Measurements from ENCODE around the gene PARP8. TPM values are rescaled to one million over a fixed set of nuclear protein-coding genes. Genes with fewer than 3 reads are reported as not detected.

Gene PARP8
- total RNA-seq, 3 donors from 2014 or later (not counting 1 experiment from before 2014, with no cell fraction given) = 359 to 395 (median 372) TPM

- Histone ChIP-seq H3K36me3 (ENCODE audit: control insufficient read depth, insufficient read depth, low read length) (no peaks in the 10 kb centered on the region), H3K4me1 (ENCODE audit: control insufficient read depth, insufficient read depth, low read length) (peaks cover 16% of the 10 kb centered on the region), H3K27ac (ENCODE audit: low read length) (peak overlapping the region; percentile 0), H3K4me3 (ENCODE audit: low read length) (no peak overlapping the region), H3K27me3 (ENCODE audit: control insufficient read depth, insufficient read depth, low read length) (no peaks in the 10 kb centered on the region), H3K9me3 (ENCODE audit: control insufficient read depth, insufficient read depth, low read length) (no peaks in the 10 kb centered on the region)
- peak in 2 of 3 donors; percentile 58 to 78 for ATAC-seq
- 58% methylated on average over 5 of the region's 5 CpGs for WGBS (ENCODE audit: insufficient coverage)
- H3K36me3 Mint-ChIP-seq = no peaks in the 10 kb centered on the region
- peaks cover 71 to 72% of the 10 kb centered on the region in 2 donors for H3K4me1 Mint-ChIP-seq
- TF ChIP-seq CTCF (IDR thresholded peaks at IDR 0.05) = no peak
- DNase-seq = peak in 1 of 2 donors; percentile 39
- H3K27ac Mint-ChIP-seq = peak overlapping the region; percentile 81 to 82
- no peaks in the 10 kb centered on the region for H3K9me3 Mint-ChIP-seq
- intact Hi-C loops (cut with micrococcal nuclease) = loop anchor here (2.0 kb wide), 1 partner anchor 16 kb away; no protein-coding TSS in a partner anchor
- H3K27me3 Mint-ChIP-seq (ENCODE audit: low read depth in 2 of 2) = no peaks in the 10 kb centered on the region
- H3K4me3 Mint-ChIP-seq = peak overlapping the region; percentile 65
Observed at GRCh38 chr5:50727149-50727496, 60.7 kb downstream of the PARP8 start.

DNA sequence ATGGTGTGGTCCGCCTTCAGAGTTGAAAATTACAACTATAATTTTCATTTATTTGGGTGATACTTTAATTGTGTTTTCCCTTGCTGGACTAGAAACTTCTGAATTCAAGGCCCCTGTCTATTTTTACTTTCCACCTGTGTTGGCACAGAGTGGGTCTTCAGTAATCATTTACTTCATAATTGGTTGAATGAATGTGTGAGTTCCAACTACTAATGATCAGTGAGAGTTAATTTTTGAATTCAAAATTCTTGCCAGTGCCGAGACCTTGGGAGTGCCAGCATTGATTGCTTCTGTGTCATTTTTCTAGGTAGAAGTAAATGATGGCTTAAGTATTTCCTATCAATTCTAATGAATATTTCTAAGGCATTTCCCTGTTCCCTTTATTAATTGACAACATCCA lies 61.4 kb downstream of the PARP8 start:
- 100% methylated on average over 1 of the region's 2 CpGs for WGBS (ENCODE audit: insufficient coverage)
- no peak for DNase-seq

DNA sequence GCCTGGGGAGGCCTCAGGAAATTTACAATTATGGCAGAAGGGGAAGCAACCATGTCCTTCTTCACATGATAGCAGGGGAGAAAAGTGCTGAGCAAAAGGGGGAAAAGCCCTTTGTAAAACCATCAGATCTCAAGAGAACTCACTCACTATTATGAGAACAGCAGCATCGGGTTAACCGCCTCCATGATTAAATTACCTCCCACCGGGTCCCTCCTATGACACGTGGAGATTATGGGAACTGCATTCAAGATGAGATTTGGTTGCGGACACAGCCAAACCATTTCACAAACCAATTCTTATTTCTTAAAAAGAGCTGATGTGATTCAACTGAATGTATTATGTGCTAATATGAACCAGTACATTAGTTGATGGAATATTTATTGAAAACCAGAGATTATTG lies 63.9 kb downstream of the PARP8 start:
- H3K4me3 Mint-ChIP-seq = peak overlapping the region; percentile 6
- DNase-seq (no peak), ATAC-seq (no peak)
- H3K27me3 ChIP-seq (ENCODE audit: control insufficient read depth, insufficient read depth, low read length) = no peaks in the 10 kb centered on the region
- no peaks in the 10 kb centered on the region for H3K9me3 ChIP-seq (ENCODE audit: control insufficient read depth, insufficient read depth, low read length)
- peaks cover 9% of the 10 kb centered on the region for H3K4me1 ChIP-seq (ENCODE audit: control insufficient read depth, insufficient read depth, low read length)
- H3K27me3 Mint-ChIP-seq (ENCODE audit: low read depth in 2 of 2) = no peaks in the 10 kb centered on the region
- no peaks in the 10 kb centered on the region for H3K9me3 Mint-ChIP-seq
- no peak for TF ChIP-seq CTCF (IDR thresholded peaks at IDR 0.05)
- no peak overlapping the region for H3K4me3 ChIP-seq (ENCODE audit: low read length)
- H3K27ac Mint-ChIP-seq = peak overlapping the region; percentile 81 to 83
- 92% methylated on average over 4 of the region's 5 CpGs for WGBS (ENCODE audit: insufficient coverage)
- no peak overlapping the region for H3K27ac ChIP-seq (ENCODE audit: low read length)
- H3K4me1 Mint-ChIP-seq = peaks cover 71 to 75% of the 10 kb centered on the region in 2 donors
- no peaks in the 10 kb centered on the region for H3K36me3 ChIP-seq (ENCODE audit: control insufficient read depth, insufficient read depth, low read length)
- no peaks in the 10 kb centered on the region for H3K36me3 Mint-ChIP-seq
- intact Hi-C loops (cut with micrococcal nuclease) = loop anchor here (2.0 kb wide), 1 partner anchor 14 kb away; no protein-coding TSS in a partner anchor

More for the DNA sequence above, 61.4 kb downstream of the PARP8 start:
- no peak for TF ChIP-seq CTCF (IDR thresholded peaks at IDR 0.05)
- no peaks in the 10 kb centered on the region for H3K9me3 Mint-ChIP-seq
- H3K36me3 Mint-ChIP-seq = no peaks in the 10 kb centered on the region
- ATAC-seq = no peak
- Histone ChIP-seq H3K27me3 (ENCODE audit: control insufficient read depth, insufficient read depth, low read length) (no peaks in the 10 kb centered on the region), H3K36me3 (ENCODE audit: control insufficient read depth, insufficient read depth, low read length) (no peaks in the 10 kb centered on the region), H3K9me3 (ENCODE audit: control insufficient read depth, insufficient read depth, low read length) (no peaks in the 10 kb centered on the region), H3K4me1 (ENCODE audit: control insufficient read depth, insufficient read depth, low read length) (peaks cover 11% of the 10 kb centered on the region), H3K27ac (ENCODE audit: low read length) (no peak overlapping the region), H3K4me3 (ENCODE audit: low read length) (no peak overlapping the region)
- H3K27ac Mint-ChIP-seq = peak overlapping the region; percentile 81 to 82
- intact Hi-C loops (cut with micrococcal nuclease) = loop anchor here (2.0 kb wide), 1 partner anchor 17 kb away; no protein-coding TSS in a partner anchor
- peaks cover 64 to 65% of the 10 kb centered on the region in 2 donors for H3K4me1 Mint-ChIP-seq
- peak overlapping the region; percentile 42 for H3K4me3 Mint-ChIP-seq
- no peaks in the 10 kb centered on the region for H3K27me3 Mint-ChIP-seq (ENCODE audit: low read depth in 2 of 2)

DNA sequence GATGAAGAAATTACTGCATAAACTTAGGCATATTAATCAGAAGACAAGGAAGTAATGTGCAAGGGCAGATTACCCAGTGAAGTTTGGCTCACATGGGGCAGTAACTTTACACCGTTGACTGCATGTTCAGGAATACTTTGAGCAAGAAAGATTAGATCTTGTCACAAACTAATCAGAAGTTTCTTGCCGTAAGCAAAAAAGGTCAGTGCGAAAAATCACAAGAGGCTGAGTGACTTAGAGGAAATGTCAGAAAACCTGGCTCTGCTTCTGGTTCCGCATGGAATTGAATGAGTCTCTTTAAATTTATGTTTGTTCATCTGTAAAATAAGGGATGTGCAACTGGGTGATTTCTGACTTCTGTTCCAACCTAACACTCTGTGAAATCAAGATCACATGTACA lies 64.4 kb downstream of the PARP8 start:
- Mint-ChIP-seq H3K4me1 (peaks cover 71 to 75% of the 10 kb centered on the region in 2 donors), H3K36me3 (no peaks in the 10 kb centered on the region), H3K27me3 (ENCODE audit: low read depth in 2 of 2) (no peaks in the 10 kb centered on the region), H3K27ac (peak overlapping the region; percentile 81 to 83), H3K4me3 (no peak overlapping the region), H3K9me3 (no peaks in the 10 kb centered on the region)
- intact Hi-C loops (cut with micrococcal nuclease) = loop anchor here (2.0 kb wide), 1 partner anchor 14 kb away; no protein-coding TSS in a partner anchor
- H3K36me3 ChIP-seq (ENCODE audit: control insufficient read depth, insufficient read depth, low read length) = no peaks in the 10 kb centered on the region
- 82% methylated on average over 4 of the region's 4 CpGs for WGBS (ENCODE audit: insufficient coverage)
- TF ChIP-seq CTCF (IDR thresholded peaks at IDR 0.05) = no peak
- ATAC-seq = no peak
- H3K27ac ChIP-seq (ENCODE audit: low read length) = no peak overlapping the region
- DNase-seq = no peak
- H3K4me1 ChIP-seq (ENCODE audit: control insufficient read depth, insufficient read depth, low read length) = peaks cover 12% of the 10 kb centered on the region
- no peaks in the 10 kb centered on the region for H3K9me3 ChIP-seq (ENCODE audit: control insufficient read depth, insufficient read depth, low read length)
- no peak overlapping the region for H3K4me3 ChIP-seq (ENCODE audit: low read length)
- no peaks in the 10 kb centered on the region for H3K27me3 ChIP-seq (ENCODE audit: control insufficient read depth, insufficient read depth, low read length)

Measured in natural killer cell (primary cell).